NCI-H460 (cell line): ENCODE data around the gene CDKN1B. TPM values are rescaled to one million over a fixed set of nuclear protein-coding genes. Genes with fewer than 3 reads are reported as not detected.

Experiments
- DNase-seq: peaks from one replicate; pipeline ENCODE4 v3.0.0-alpha.2; 2016; ENCODE audit warnings: low read depth; ENCODE audit errors: extremely low read depth
- polyA plus RNA-seq: library from polyadenylated mRNA; depleted of rRNA; stranded (reverse); fragments of >200 nt; gene quantifications from 2 replicates; pipeline ENCODE4 v1.2.3, GENCODE V29; 2014; cell fraction: nucleus; rRNA removed
- total RNA-seq: library from RNA; depleted of rRNA; stranded (reverse); fragments of >200 nt; shearing (Covaris generic); gene quantifications from 2 replicates; pipeline ENCODE4 v1.2.3, GENCODE V29; 2014; rRNA removed

The CDKN1B gene
- 29.2 and 33.1 TPM in 2 replicates for total RNA-seq
- 9.3 and 12.7 TPM in 2 replicates for polyA plus RNA-seq

- peak; percentile 80 for DNase-seq
These were observed at the start of gene CDKN1B for GRCh38 chr12:12716793-12717585. TSS of gene CDKN1B (plus strand) at chr12:12717368. CDS start at chr12:12717840, 472 bp downstream.

- no peak for DNase-seq
These were observed 49.2 kb upstream of the CDKN1B start for GRCh38 chr12:12668005-12668404.

- no peak for DNase-seq
These were observed 48.1 kb upstream of the CDKN1B start for GRCh38 chr12:12669020-12669419.

GRCh38 chr12:12671850-12672660 is 45.1 kb upstream of the CDKN1B start:
- DNase-seq, result no peak

- DNase-seq, result no peak
These were observed 43.9 kb upstream of the CDKN1B start for GRCh38 chr12:12673296-12673695.

- DNase-seq, result no peak
These were observed 40.6 kb upstream of the CDKN1B start for GRCh38 chr12:12676605-12677004.

- no peak for DNase-seq
These were observed 36.0 kb upstream of the CDKN1B start for GRCh38 chr12:12681061-12681765.

- no peak for DNase-seq
These were observed 34.9 kb upstream of the CDKN1B start for GRCh38 chr12:12682284-12682683.

- no peak for DNase-seq
These were observed 34.0 kb upstream of the CDKN1B start for GRCh38 chr12:12683136-12683697.

- no peak for DNase-seq
These were observed 33.4 kb upstream of the CDKN1B start for GRCh38 chr12:12683725-12684124.

- DNase-seq, result peak; percentile 15
These were observed 32.6 kb upstream of the CDKN1B start for GRCh38 chr12:12684375-12685106.

- DNase-seq, result no peak
These were observed 31.9 kb upstream of the CDKN1B start for GRCh38 chr12:12685305-12685704.

GRCh38 chr12:12686472-12686871 is 30.7 kb upstream of the CDKN1B start:
- DNase-seq, result no peak

- no peak for DNase-seq
These were observed 30.2 kb upstream of the CDKN1B start for GRCh38 chr12:12686925-12687324.

- no peak for DNase-seq
These were observed 27.4 kb upstream of the CDKN1B start for GRCh38 chr12:12689647-12690300.

GRCh38 chr12:12691549-12691948 is 25.6 kb upstream of the CDKN1B start:
- no peak for DNase-seq

GRCh38 chr12:12693111-12693671 is 24.0 kb upstream of the CDKN1B start:
- no peak for DNase-seq

GRCh38 chr12:12696562-12697383 is 20.4 kb upstream of the CDKN1B start:
- DNase-seq, result peak; percentile 67
